NCI-H226 (cell line): ENCODE measurements around the gene KRT82.
"Not testable (repeated sequence)": the region's sequence is repeated elsewhere in the genome, so short reads cannot be mapped to it uniquely, and the experiment has no call there.

Experiments
- DNase-seq: peaks from one replicate; pipeline ENCODE4 v3.0.0-alpha.2; 2015

KRT82 gene

DNA sequence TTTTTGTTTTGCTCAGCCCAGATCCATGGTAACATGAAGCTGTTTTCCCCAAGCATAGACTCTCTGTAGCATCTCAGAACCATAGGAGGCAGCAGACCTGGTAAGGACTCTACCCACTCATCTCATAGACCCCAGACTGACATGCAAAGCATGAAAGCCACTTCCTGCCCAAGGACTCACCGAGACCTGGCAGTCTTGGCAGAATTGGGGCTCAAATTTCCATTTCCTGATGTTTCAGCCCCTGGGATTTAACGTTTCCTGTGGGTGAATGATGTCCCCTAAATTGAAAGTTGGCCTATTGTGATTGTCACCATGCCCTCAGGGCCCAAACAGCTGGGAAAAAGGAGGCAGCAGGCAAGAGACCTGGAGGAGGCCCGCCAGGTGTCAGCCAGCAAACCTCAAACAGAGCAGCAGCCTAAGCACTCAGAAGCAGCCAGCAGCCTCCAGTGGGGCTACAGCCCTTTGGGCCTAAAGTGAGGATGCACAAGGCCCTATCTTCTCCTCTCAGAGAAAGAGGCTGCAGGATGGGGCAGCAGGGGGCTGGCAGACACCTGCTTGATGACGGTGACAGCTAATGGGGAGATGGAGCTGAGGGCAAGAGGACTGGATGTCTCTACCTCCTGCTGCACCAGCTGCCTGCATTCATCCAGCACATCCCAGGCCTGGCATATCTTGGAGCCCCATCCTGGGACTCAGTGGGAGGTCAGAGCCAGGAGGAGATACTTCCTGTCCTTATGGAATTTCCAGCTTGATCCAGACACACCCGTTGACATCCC lies 47.4 kb downstream of the KRT82 start:
- no peak for DNase-seq

DNA sequence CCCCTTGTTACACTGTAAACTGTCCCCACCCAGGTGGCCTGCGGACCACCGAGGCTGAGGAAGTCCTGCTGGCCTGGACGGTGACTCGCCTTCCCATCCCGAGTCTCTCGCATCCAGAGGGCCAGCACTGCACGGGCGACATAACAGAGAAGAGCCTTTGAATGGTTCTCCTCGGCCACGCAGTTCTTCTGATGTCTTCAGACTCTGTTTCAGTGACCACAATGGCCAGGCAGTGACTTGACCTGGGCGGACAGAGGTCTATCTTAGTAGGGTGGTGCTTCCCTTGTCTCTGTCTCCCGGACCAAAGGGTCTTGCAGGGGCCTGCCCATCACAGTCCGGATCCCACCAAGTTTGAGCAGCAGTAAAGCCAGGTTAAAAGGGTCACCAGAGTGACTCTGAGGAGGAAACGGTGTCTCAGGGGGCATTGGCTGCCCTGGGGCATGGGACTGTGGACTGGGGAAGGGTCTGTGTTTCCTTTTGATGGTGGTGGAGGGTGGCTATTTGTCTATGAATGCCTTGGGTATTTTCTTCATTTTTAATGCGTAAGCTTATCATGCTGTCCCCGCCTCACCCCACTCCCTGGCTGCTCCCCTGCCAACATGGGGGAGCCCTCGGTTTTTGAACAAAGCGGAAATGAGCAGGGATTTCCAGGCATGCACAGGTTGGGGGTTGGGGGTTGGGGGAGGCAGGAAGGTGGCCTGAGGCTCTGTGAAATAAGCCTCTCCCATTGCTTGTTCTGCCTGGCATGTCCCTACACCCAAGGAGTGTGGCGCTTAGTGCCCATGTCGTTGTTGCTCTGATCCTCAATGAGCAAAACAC lies 49.2 kb downstream of the KRT82 start:
- DNase-seq = no peak

DNA sequence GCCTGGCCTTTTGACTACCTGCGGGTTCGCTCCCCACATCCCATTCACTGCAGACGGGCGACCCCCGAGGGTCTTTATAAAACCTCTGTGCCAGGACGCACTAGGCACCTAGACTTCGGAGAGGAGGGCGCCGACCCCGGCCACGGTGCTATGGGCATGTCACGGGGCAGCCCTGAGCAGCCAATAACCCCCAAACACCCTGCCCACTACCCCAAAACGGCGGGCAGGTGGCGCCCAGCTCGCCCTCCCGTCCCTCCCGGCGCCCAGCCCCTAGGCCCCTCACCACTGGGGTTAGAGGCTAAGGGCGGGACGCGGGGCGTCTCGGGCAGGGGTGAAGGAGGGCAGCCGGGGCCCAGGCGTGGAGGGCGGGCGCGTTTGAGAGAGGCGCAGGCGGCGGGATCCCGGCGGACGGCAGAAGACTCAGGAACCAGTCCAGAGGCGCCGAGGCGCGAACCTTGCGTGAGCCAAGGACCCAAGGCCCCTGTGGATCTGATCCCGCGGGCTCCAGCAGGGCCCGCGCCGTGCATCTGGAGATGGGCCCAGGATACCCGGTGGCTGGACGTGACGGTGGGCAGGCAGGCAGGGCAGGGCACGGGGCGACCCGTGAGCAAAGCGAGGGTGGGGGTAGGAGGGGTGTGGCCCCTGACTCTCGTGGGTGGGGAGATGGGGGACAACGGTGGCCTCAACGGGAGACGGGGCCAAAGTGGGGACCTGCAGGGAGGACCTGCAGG lies 49.9 kb downstream of the KRT82 start:
- no peak for DNase-seq

DNA sequence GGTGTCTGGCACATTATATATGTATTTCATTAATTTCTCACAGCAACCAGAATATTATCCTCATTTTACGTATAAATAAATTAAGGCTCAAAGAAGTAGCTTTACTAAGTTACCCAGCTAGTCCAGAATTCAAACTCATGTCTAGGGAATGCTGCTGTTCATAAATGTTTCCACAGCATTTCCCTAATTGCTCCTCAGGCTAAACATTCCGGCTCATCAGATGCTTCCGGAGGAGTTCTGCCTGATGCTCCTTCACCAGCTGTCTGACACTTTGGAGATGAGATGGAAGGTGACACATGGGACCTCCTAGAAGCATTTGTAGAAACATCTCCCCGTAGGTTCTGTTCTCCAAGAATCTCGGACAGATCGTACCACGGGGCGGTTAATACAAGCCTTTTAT lies 51.0 kb downstream of the KRT82 start:
- DNase-seq = no peak

DNA sequence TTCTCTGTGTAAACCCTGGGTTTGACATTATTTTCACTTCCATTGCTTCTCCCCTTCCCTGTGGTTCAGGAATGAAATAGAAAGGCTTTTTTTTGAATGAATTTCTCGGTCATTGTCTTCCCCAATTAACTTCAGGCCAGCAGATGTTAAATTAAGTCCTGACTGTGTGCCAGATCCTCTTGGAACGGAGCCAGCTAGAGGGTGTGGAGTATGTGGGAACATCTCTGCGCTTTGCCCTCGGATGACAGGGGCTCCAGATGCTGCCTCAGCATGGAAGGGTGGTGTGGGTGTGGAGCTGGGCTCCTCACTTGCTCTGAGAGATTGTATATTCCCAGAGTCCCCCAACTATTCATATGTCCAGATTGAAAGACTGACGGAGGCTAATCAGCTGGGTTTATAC lies 51.9 kb downstream of the KRT82 start:
- no peak for DNase-seq

DNA sequence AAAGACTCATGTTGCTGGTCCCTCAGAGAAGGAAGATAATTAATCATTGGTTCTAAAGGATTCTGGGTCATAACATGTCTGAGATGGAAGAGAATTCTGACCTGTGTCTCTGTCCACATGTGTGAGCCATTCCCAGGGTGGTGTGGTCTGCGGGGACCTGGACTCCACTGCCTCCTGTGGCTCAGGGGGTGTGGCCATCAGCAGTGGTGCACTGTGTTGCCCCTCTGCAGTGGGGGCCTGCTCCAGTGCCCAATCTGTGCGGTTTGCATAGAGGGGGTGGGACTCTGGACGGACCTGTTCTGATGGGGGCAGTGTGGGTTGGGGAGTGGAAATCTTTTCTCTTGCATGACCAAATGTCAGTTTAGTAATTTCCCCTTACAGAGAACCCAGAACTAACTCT lies 52.4 kb downstream of the KRT82 start:
- no peak for DNase-seq

DNA sequence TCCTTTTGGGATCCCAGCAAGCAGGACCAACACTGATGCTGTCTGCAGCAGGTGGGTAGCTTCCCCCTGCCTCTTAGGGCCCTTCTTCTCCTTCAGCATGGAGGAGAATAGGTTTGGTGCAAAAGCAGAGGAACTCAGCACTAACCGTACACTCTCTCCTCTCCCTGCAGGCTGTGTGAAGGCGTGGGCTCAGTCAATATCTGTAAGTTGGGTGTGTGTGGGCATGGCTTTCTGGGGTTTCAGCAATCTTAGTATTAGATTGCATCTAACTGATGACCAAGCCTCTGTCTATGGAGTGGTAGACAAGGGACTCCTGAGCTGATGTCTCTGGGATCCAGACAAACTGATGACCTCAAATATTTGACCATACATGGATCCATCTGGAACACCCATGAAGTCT lies 53.2 kb downstream of the KRT82 start:
- DNase-seq = no peak

DNA sequence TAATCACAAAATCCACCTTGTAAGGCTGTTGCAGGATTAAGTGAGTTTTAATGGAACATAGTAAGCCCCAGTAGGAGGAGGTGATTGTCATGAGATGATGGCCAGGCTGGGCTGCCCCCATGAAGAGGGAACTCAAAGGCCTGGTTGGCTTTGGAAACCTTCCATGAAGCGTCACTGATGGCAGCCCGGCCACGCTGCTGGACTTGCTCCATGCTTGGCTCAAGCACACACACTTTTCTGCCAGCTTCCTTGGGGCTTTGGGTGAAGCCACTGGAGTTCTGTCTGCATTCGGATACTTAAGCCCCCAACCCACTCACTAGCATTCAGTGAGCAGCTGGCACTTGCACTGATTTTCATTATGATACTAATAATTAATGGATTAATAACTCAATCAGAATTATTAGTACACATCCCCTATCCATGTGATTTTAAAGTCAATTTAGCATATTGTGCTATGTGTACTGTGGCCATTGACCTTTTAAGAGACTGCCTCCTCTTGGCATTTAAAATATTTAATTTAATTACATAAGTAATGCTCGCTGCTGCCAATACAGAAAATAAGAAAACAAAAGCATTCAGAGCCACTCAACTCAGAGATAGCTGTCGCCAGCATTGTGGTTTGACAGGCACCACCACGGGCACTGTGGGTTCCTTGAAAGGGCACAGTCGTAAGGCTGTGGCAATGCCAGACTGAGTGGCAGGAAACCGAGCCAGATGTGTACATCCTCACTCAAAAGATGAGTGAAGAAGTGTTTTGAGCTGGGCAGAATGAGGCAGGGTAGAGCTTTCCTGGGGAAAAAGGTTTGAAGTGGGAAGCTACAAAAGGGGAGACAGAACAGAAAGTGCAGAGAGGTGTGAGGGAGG lies 54.7 kb downstream of the KRT82 start:
- no peak for DNase-seq

DNA sequence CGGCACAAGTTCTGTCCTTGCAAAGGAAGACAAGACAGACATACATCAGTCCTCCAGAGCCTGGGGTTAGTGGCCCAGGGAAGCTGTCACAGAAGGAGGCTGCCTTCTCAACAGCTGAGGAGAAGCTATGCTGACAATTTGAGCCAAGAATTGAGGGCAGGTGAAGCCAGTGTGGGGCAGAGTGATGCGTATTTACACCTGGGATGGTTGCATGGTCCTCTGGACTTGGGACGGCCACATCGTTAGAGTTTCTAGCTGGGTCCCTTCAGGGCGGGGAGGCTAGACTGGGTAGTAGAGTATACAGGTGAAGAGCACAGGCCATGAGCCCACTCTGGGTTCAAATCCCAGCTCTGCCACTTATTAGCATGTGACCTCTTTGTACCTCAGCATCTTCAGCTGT lies 55.3 kb downstream of the KRT82 start:
- DNase-seq = no peak

DNA sequence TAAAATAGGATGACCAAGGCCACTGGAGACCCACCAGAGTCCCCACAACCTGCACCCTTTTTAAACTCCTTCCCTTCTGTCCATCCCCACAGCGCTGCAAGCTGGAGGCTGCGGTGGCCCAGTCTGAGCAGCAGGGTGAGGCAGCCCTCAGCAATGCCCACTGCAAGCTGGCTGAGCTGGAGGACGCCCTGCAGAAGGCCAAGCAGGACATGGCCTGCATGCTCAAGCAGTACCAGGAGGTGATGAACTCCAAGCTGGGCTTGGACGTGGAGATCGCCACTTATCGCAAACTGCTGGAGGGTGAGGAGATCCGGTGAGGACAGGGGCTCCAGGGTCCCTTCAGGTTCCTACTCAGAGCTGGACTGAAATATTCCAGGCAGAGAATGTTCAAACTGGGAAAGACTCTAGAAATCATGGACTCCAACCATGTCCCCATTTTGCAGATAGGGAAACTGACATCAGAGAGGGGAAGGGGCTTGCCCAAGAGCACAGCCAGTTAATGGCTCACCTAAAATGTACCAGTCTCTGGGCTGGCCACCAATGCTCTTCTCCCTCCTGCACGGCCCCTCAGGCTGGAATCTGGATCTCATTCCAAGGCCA lies 56.0 kb downstream of the KRT82 start:
- no peak for DNase-seq

DNA sequence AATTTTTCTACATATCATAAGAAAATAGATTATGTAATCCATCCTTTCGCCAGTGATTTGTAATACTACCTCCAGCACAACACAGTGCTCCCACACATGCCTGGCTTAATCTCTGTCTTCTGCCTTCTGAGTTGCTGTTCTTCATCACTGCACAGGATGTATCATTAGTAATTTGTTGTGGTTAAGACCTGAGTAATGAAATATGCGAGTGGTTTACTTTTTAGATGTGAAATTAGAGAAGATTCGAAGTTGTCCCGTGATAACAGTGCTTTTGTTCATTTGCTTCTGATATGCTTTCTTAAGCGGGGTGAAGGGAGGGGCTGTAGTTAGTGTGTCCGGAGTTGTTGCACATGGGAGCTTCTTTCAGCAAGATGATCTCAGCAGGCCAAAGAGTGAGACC lies 56.9 kb downstream of the KRT82 start:
- DNase-seq = peak; percentile 91

DNA sequence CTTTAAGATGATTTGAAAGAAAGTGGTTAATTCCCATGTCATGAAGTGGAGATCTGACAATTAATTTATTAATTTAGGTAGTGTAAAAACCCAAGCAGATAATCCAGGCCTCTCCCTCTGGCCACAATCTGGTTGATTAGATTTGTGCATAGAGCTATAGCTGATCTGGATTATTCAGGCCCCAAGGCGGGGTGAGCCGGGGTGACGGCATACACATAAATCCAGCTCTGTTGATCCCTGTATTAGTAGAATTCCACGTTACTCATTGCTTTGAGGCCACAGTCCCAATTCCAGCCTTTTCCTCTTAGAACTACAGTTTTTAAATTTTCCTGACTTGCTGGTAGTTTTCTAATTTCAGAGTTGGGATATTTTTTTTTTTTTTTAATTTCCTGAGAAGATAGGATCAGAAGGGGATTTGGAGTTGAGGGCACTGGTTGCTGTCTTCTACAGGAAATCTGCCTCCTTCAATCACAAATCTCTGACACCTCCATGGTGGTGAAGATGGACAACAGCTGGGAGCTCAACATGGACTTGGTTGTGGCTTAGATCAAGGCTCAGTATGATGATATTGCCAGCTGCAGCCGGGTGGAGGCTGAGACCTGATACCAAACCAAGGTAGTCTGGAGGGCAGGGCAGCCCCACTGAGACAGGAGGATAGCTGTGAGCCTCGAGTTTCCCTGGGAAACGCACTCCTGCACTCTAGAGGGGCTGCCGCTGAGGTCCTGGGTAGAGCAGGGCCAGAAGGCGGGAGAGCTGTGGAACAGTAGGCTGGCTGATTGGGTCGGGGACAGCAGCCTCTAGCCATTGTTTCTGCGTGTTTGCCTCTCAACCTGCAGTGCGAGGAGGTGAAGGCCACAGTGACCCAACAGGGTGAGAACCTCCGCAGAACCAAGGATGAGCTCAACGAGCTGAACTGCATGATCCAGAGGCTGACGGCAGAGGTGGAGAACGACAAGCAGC lies 58.3 kb downstream of the KRT82 start:
- no peak for DNase-seq

DNA sequence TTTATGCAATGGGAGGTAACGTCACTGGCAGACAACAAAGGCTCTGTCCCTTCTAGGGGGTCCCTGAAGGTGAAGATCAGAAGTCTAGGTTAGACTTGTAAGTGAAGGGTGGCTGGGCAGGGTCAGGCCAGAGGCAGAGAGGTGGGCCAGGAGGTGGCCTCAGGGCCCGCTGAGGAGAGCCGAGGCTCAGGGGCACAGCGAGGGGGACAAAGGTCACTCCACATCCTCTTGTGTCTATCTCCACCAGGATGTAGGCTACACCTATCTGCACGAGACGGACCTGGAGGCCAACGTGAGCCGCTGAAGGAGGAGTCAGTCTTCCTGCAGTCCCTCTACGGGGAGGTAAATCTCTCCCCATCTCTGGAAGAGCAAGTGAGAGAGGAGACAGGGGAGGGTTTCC lies 59.1 kb downstream of the KRT82 start:
- no peak for DNase-seq

DNA sequence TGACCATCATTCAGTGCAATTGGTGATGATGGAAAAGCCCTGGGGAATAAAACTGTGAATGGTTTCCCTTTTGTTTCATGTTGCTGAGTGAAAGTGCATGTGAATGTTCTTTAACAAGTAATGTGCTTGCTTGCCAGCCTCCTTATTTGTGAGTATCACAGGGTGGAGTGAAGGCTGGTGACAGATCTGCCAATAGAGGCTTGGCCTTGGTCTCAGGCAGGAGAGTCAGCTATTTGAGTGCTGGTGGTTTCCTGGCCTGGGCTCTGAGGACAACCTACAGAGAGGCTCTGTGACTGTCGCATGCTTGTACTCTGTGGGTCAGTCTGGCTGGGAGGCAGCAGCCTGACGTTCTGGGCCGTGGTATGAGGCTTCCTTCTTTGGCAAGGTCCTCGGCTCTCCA lies 59.5 kb downstream of the KRT82 start:
- DNase-seq = no peak

DNA sequence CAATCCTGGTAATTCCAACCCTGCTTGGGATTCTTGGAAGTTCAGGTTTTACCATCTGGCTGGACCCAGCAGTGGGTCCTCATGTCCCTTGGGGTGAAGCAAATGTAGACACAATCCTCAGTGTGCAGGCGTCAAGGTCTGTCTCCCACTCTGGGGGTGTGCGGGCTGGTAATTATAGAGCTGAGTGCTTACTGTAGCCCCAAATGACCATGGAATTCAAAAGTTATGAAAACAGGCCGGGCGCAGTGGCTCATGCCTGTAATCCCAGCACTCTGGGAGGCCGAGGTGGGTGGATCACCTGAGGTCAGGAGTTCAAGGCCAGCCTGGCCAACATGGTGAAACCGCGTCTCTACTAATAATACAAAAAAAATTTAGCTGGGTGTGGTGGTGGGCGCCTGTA lies 61.1 kb downstream of the KRT82 start:
- not testable (repeated sequence) for DNase-seq

DNA sequence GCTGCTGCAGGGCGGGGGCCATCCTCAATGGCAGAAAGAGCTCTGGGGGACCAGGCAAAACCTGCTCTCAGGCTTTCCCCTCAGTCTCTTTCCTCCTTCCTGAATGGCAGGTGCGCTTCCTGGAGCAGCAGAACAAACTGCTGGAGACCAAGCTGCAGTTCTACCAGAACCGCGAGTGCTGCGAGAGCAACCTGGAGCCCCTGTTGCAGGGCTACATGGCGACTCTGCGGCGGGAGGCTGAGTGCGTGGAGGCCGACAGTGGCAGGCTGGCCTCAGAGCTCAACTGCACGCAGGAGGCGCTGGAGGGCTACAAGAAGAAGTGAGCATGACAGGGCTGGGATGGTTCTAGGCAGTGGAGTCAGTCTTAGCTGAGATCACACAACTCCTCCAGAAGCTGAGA lies 62.0 kb downstream of the KRT82 start:
- DNase-seq = no peak
